ENCODE results near the gene USP6. TPM values are rescaled to one million over a fixed set of nuclear protein-coding genes. Genes with fewer than 3 reads are reported as not detected.
"Not testable (repeated sequence)": the region's sequence is repeated elsewhere in the genome, so short reads cannot be mapped to it uniquely, and the experiment has no call there.

Gene USP6
- total RNA-seq, 1 experiment from 2014 or later: 0.20 TPM

DNA sequence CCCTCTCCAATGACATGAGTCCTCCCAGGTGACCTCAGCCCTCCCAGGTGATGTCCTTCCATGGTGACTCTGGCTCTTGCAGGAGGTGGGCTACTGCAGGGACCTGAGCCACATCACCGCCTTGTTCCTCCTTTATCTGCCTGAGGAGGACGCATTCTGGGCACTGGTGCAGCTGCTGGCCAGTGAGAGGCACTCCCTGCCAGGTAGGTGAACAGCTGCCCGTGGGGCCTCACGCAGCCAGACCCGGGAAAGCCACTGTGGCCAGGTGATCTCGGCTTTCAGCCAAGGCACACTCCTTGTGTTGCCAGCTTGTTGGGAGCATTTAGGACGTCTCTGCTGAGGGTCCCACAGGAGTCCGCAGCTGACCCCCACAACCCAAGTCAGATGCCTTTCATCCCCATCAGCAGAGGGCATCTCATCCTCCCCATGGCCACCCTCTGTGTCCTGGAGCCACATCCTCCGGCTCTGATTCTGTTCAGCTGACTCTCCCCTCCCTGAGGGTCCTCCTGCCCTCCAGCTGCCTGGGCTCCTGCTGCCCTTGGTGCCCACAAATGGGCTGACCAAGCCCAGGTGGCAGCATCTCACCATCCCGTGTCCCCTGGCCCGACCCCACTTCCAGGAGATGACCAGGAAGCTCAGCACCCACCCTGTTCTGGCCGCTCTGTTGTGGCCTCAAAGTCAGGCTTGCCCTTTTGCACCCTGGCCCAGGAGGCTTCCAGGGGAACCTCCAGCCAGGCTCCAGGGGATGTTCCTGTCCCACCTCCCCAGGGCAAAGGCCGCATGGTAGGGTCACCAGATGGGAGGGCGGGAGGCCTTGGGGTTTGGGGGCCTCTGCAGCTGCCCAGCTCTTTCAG, 20.1 kb downstream of the USP6 start:
- TF ChIP-seq, protein P1, sequence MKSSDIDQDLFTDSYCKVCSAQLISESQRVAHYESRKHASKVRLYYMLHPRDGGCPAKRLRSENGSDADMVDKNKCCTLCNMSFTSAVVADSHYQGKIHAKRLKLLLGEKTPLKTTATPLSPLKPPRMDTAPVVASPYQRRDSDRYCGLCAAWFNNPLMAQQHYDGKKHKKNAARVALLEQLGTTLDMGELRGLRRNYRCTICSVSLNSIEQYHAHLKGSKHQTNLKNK (CRISPR knock-in tag; IDR thresholded peaks at IDR 0.05): no peak
- TF ChIP-seq ZNF138 (CRISPR knock-in tag; conservative IDR thresholded peaks at IDR 0.05): no peak
- TF ChIP-seq ELF4 (CRISPR knock-in tag; IDR thresholded peaks at IDR 0.05; ENCODE audit: low read depth): no peak
- TF ChIP-seq, protein P2, sequence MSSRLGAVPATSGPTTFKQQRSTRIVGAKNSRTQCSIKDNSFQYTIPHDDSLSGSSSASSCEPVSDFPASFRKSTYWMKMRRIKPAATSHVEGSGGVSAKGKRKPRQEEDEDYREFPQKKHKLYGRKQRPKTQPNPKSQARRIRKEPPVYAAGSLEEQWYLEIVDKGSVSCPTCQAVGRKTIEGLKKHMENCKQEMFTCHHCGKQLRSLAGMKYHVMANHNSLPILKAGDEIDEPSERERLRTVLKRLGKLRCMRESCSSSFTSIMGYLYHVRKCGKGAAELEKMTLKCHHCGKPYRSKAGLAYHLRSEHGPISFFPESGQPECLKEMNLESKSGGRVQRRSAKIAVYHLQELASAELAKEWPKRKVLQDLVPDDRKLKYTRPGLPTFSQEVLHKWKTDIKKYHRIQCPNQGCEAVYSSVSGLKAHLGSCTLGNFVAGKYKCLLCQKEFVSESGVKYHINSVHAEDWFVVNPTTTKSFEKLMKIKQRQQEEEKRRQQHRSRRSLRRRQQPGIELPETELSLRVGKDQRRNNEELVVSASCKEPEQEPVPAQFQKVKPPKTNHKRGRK (CRISPR knock-in tag; IDR thresholded peaks at IDR 0.05; ENCODE audit: borderline replicate concordance): no peak
- TF ChIP-seq, protein P3, sequence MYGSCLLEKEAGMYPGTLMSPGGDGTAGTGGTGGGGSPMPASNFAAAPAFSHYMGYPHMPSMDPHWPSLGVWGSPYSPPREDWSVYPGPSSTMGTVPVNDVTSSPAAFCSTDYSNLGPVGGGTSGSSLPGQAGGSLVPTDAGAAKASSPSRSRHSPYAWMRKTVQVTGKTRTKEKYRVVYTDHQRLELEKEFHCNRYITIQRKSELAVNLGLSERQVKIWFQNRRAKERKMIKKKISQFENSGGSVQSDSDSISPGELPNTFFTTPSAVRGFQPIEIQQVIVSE (CRISPR knock-in tag; IDR thresholded peaks at IDR 0.05; ENCODE audit: borderline replicate concordance): no peak
- Mint-ChIP-seq H3K27ac (no peak overlapping the region), H3K36me3 (no peaks in the 10 kb centered on the region), H3K9me3 (no peaks in the 10 kb centered on the region), H3K4me3 (no peak overlapping the region), H3K4me1 (no peaks in the 10 kb centered on the region), H3K27me3 (ENCODE audit: low read depth) (no peaks in the 10 kb centered on the region; the same call in 1 of the 2 replicates)
- POLR2A ChIA-PET: no interaction called here
- ATAC-seq: no peak
- CTCF ChIA-PET: interaction anchor here (0.8 kb wide), 1 partner anchor 102 kb away, joined by 3 read pairs; no protein-coding TSS in a partner anchor
- DNase-seq (ENCODE audit: low spot score): no peak

DNA sequence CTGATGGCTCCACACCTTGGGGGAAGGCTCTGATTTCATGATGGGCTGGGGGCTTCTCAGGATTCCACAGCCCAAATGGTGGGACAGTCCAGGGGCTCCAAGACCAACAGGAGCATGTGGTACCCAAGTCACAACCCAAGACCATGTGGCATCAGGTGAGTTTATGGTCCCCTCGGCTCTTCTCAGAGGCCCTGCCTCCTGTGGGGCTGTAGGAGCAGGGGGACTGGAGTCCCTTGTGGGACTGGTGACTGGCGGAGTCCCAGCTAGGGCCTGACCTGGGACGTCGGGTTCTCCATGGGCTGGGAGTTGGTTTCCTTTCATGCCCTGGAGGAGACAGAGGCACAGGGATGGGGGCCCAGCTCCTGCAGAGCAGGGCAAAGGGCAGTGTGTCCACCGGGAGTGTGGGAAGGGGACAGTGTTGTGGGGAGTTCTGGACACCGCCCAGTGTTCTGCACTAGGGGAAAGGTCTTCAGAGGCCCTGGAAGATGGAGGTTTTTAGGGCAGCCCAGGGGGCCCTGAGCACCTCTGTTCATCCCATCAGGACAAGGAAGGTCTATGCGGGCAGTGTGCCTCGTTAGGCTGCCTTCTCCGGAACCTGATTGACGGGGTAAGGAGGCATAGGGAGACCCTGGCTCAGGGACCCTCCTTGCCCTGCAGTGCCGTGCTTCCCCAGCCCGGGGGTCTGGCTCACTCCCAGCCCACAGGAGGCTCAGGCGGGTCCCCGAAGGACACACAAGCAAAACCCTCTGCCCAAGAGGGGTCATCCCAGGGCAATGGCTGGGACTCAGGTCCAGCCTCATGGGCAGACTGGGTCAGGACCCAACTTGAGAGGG, 21.0 kb downstream of the USP6 start:
- H3K4me3 Mint-ChIP-seq; ATAC-seq; CTCF ChIA-PET; DNase-seq (ENCODE audit: low spot score); POLR2A ChIA-PET; H3K9me3 Mint-ChIP-seq; H3K27ac Mint-ChIP-seq; H3K36me3 Mint-ChIP-seq; H3K4me1 Mint-ChIP-seq; H3K27me3 Mint-ChIP-seq (ENCODE audit: low read depth): not testable (repeated sequence)

DNA sequence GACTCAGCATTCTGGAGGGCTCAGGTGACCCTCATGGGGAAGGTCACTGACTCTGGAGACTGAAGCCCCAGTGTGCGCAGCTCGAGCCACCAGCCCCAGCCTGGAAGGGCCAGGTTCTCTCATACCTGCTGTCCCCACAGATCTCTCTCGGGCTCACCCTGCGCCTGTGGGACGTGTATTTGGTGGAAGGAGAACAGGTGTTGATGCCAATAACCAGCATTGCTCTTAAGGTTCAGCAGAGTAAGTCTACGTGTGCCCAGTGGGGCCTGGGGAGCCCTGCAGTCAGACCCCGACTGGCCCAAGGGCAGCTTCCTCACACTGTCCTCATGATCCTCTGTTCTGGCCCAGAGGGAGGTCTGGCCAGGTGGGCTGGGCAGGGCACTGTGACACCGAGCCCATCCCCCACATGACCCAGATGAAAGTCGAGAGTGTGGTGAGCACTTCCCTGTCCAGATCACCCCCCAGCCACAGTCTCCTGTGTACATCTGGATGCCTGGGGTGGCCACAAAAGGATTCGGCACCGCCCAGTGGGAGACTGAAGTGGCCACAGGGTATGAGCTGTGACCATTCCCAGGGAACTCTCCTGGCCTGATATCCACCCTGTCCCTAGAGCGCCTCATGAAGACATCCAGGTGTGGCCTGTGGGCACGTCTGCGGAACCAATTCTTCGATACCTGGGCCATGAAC, 21.8 kb downstream of the USP6 start:
- H3K27ac Mint-ChIP-seq; H3K36me3 Mint-ChIP-seq; H3K27me3 Mint-ChIP-seq (ENCODE audit: low read depth); H3K4me3 Mint-ChIP-seq; ATAC-seq; H3K4me1 Mint-ChIP-seq; POLR2A ChIA-PET; DNase-seq (ENCODE audit: low spot score); H3K9me3 Mint-ChIP-seq; CTCF ChIA-PET: not testable (repeated sequence)

DNA sequence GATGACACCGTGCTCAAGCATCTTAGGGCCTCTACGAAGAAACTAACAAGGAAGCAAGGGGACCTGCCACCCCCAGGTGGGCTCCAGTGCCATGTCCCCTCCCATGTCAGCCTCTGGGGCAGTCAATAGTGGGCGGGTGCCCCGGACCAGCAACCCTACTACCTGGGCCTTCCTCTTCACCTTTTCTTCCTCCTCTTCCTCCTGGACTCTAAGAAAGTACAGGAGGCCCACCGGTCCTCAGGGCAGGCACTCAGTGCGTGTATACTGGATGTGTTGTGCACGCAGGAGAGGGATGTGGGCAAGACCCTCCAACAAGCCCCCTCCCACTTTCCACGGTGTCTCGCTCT, 22.3 kb downstream of the USP6 start:
- DNase-seq (ENCODE audit: low spot score); H3K4me1 Mint-ChIP-seq; H3K27ac Mint-ChIP-seq; H3K36me3 Mint-ChIP-seq; POLR2A ChIA-PET; H3K4me3 Mint-ChIP-seq; CTCF ChIA-PET; ATAC-seq; H3K9me3 Mint-ChIP-seq; H3K27me3 Mint-ChIP-seq (ENCODE audit: low read depth): not testable (repeated sequence)

DNA sequence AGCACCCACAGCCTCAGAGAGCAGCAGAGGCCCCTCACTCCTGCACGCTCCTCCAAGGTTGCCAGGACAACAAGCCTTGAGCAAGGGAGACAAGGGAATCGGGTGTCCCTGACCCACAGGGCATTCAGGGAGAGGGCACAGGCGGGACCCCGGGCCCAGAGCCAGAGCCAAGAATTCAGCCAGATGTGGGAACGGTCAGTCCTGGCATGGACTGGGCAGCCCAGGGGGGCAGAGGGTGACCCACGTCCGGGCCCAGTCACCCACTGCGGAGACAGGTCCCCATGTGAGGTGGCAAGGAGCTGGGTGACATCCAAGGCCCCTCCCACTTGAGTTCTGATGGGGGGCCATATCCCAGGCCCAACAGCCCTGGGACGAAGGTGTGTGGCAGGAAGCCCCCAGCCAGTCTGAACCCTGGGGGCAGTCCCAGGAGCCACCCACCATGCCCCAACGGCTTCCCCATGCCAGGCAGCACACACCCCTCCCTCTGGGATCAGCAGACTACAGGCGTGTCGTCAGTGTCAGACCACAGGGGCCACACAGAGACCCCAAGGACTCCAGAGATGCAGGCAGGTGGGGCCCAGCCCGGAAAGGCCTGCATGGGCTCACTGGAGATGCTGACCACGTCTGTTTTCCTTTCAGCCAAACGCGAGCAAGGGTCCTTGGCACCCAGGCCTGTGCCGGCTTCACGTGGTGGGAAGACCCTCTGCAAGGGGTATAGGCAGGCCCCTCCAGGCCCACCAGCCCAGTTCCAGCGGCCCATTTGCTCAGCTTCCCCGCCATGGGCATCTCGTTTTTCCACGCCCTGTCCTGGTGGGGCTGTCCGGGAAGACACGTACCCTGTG, 23.0 kb downstream of the USP6 start:
- no peak overlapping the region for H3K4me3 Mint-ChIP-seq
- H3K36me3 Mint-ChIP-seq: no peaks in the 10 kb centered on the region
- H3K27me3 Mint-ChIP-seq (ENCODE audit: low read depth): no peaks in the 10 kb centered on the region; the same call in 1 of the 2 replicates
- H3K9me3 Mint-ChIP-seq: peaks cover 4% of the 10 kb centered on the region
- no peak overlapping the region for H3K27ac Mint-ChIP-seq
- no peak for DNase-seq (ENCODE audit: low spot score)
- no peak for ATAC-seq
- CTCF ChIA-PET: no interaction called here
- no peaks in the 10 kb centered on the region for H3K4me1 Mint-ChIP-seq
- POLR2A ChIA-PET: no interaction called here
- TF ChIP-seq, protein P4, sequence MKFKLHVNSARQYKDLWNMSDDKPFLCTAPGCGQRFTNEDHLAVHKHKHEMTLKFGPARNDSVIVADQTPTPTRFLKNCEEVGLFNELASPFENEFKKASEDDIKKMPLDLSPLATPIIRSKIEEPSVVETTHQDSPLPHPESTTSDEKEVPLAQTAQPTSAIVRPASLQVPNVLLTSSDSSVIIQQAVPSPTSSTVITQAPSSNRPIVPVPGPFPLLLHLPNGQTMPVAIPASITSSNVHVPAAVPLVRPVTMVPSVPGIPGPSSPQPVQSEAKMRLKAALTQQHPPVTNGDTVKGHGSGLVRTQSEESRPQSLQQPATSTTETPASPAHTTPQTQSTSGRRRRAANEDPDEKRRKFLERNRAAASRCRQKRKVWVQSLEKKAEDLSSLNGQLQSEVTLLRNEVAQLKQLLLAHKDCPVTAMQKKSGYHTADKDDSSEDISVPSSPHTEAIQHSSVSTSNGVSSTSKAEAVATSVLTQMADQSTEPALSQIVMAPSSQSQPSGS (CRISPR knock-in tag; IDR thresholded peaks at IDR 0.05; ENCODE audit: borderline replicate concordance, low read depth): no peak
- TF ChIP-seq SMAD4 (CRISPR knock-in tag; IDR thresholded peaks at IDR 0.05) (no peak), ZNF671 (CRISPR knock-in tag; IDR thresholded peaks at IDR 0.05) (no peak), SMAD3 (CRISPR knock-in tag; IDR thresholded peaks at IDR 0.05; ENCODE audit: borderline replicate concordance) (no peak), RELA (CRISPR knock-in tag; IDR thresholded peaks at IDR 0.05; ENCODE audit: borderline replicate concordance) (no peak), ZNF138 (CRISPR knock-in tag; conservative IDR thresholded peaks at IDR 0.05) (no peak), ETV6 (CRISPR knock-in tag; IDR thresholded peaks at IDR 0.05) (no peak), TCF7 (CRISPR knock-in tag; IDR thresholded peaks at IDR 0.05; ENCODE audit: low read depth) (no peak)
- TF ChIP-seq, protein P5, sequence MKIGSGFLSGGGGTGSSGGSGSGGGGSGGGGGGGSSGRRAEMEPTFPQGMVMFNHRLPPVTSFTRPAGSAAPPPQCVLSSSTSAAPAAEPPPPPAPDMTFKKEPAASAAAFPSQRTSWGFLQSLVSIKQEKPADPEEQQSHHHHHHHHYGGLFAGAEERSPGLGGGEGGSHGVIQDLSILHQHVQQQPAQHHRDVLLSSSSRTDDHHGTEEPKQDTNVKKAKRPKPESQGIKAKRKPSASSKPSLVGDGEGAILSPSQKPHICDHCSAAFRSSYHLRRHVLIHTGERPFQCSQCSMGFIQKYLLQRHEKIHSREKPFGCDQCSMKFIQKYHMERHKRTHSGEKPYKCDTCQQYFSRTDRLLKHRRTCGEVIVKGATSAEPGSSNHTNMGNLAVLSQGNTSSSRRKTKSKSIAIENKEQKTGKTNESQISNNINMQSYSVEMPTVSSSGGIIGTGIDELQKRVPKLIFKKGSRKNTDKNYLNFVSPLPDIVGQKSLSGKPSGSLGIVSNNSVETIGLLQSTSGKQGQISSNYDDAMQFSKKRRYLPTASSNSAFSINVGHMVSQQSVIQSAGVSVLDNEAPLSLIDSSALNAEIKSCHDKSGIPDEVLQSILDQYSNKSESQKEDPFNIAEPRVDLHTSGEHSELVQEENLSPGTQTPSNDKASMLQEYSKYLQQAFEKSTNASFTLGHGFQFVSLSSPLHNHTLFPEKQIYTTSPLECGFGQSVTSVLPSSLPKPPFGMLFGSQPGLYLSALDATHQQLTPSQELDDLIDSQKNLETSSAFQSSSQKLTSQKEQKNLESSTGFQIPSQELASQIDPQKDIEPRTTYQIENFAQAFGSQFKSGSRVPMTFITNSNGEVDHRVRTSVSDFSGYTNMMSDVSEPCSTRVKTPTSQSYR (CRISPR knock-in tag; IDR thresholded peaks at IDR 0.05): no peak

All from WTC11 (cell line).